Measurements from ENCODE around the gene RBFOX2. TPM values are rescaled to one million over a fixed set of nuclear protein-coding genes. Genes with fewer than 3 reads are reported as not detected.

The RBFOX2 gene
- total RNA-seq, 1 experiment from 2014 or later: 147 TPM

GRCh38 chr22:35690001-35690400 lies 338.6 kb downstream of the RBFOX2 start:
- H3K27ac ChIP-seq: no peak overlapping the region
- H3K4me1 ChIP-seq: no peaks in the 10 kb centered on the region
- DNase-seq: no peak

DNA sequence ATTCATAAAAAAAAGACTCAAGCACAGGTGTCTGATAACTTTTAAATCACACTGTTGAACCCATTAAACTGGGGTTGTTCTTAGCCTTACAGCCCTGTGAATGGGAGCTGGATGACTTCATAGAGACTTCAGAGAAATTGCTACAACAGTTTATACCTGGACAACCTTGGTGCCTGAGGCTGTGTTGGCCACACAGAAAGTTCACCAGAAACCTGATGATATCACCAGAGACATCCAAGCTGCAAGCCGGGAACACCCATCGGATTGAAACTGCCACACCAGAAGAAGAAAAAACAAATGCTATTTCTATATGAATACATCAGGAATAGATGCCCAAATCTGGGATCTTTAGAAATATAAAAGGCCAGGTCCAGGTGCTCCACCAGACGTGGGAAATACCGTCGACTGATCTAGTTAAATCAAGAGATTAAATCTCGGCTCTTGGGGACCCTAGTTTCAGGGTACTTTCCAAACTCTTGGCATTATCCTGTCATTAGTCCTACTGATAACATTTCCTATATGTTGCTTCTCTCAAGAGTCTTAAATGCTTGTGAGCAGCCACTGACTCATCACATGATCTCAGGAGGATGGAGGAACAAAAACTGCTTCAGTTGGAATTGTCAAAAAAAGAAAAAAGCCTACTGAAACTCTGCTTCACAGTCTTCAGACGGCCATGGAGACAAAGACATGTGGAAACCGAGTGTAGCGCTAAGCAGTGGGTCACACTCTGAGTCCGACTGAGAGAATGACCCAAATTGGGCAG lies 339.5 kb downstream of the RBFOX2 start:
- Histone ChIP-seq H3K9me3 (replicated peaks) (no peaks in the 10 kb centered on the region), H3K36me3 (no peaks in the 10 kb centered on the region), H3K27ac (no peak overlapping the region), H3K27me3 (no peaks in the 10 kb centered on the region), H3K4me1 (no peaks in the 10 kb centered on the region), H3K4me3 (no peak overlapping the region)
- no peak for DNase-seq

More at GRCh38 chr22:35690001-35690400, 338.6 kb downstream of the RBFOX2 start:
- Histone ChIP-seq H3K27me3 (no peaks in the 10 kb centered on the region), H3K9me3 (replicated peaks) (no peaks in the 10 kb centered on the region), H3K4me3 (no peak overlapping the region), H3K36me3 (no peaks in the 10 kb centered on the region)

Other genes starting within 250 kb of the RBFOX2 start
- 0.08 TPM in 1 of 2 replicates, not detected in the other for gene APOL3, start 131.9 kb upstream of the RBFOX2 start, total RNA-seq (2014; rRNA removed; shearing (Covaris generic))
- 0.10 TPM in 1 of 2 replicates, not detected in the other for gene APOL4, start 173.0 kb upstream of the RBFOX2 start, total RNA-seq (2014; rRNA removed; shearing (Covaris generic))
- 1.1 and 1.9 TPM in 2 replicates for gene APOL2, start 210.7 kb upstream of the RBFOX2 start, total RNA-seq (2014; rRNA removed; shearing (Covaris generic))
- gene APOL1, start 224.3 kb upstream of the RBFOX2 start, total RNA-seq (2014; rRNA removed; shearing (Covaris generic)): 0.12 and 0.30 TPM in 2 replicates

All from SJCRH30 (cell line).